T follicular helper cell (primary cell): Measurements from ENCODE around the gene TEK.

Source experiments
- DNase-seq: peaks from one replicate; pipeline ENCODE4 v3.0.0-alpha.2; 2020; ENCODE audit warnings: low read depth

Gene TEK

DNA sequence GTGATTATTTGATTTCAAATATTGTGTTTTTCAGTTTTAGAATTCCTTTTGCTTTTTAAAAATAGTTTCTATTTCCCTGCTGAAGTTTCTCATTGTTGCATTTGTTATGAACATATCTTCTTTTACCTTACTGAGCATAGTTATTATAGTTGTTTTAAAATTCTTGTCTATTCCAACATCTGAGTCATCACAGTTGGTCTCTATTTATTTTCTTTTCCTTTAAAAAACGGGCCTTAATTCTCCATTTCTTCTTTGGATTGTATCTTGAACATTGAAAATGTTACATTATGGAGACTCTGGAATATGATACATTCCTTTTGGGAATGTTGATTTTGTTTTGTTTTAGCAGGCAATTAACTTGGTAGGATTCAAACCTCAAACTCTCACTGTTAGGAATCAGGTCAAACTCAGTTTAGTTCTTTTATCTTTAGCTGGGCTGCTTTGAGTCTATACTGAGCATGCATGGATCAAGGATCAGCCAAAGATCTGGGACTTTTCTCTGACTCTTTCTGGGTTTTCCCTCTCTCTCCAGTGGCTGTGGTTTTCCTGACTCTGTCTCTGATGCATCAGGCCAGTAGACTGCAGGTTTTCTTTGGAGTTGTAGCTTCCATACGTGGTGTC, 70.3 kb downstream of the TEK start:
- DNase-seq = no peak

DNA sequence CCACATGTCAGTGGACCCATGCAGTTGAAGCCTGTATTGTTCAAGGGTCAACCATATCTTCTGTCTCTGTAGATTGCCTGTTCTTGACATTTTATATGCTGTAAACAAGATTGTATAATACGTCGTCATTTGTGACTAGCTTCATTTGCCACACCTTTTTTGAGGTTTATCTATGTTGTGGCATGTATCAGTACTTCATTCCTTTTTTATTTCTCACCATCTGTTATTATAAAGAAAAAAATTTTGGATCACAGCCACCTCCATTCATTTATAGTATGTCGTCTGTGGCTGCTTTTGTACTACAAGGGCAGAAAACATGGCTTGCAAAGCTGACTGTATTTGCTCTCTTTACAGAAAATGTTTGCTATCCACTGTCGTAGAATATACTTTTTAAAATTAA, 72.4 kb downstream of the TEK start:
- DNase-seq = no peak

GRCh38 chr9:27182421-27182820, 73.4 kb downstream of the TEK start:
- DNase-seq = no peak

GRCh38 chr9:27183131-27183530, 74.1 kb downstream of the TEK start:
- DNase-seq = no peak

GRCh38 chr9:27183701-27184100, 74.7 kb downstream of the TEK start:
- DNase-seq = no peak

DNA sequence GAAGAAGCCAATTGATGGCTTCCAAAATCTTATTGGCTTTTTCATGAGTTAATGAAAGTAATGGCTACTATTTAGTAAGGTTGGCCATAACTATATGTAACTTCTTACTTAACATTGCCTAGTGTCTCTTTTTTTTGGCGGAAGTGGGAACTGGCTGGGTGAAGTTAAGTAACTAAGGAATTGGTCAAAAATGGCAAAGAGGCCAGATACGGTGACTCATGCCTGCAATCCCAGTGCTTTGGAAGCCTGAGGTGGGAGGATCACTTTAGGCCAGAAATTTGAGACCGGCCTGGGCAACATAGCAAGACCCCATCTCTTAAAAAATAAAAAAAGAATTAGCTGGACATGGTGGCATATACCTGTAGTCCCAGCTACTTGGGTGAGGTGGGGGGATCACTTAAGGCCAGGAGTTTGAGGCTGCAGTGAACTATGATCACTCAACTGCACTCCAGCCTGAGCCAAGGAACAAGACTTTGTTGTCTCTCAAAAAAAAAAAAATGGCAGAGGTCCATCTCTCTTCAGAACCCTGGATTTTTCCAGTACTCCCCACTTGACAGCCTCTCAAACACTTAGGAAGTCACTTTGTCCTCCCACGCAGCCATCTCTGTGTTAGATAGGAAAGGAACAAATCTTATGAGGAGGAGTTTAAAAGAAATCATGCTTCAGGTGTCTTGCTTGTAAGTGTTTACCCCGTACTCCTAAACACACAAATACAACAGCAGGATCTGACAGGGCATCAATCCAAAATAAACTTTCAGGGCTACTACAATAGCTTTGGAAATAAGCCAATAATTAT, 75.7 kb downstream of the TEK start:
- DNase-seq = no peak

DNA sequence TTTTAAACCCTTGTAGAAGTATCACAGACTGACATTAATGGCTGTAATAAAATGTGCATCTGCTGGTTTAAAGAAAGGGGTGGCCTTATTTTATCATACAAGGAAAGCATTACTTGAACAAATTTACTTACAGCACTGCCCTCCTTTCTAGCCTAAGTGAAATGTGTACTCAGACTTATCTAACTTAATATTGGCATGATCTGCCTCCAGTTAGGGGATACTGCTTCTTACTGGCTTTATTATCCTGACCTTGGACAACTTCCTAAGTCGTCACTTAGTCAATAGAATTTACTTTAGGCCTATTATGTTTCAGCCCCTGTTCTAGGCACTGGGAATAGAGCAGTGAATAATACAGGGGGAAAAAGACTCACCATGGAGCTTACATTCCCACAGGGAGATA, 79.4 kb downstream of the TEK start:
- DNase-seq = no peak

- DNase-seq = no peak
These were observed 80.4 kb downstream of the TEK start for GRCh38 chr9:27189426-27189825.

- no peak for DNase-seq
These were observed 83.4 kb downstream of the TEK start for GRCh38 chr9:27192291-27192960.

DNA sequence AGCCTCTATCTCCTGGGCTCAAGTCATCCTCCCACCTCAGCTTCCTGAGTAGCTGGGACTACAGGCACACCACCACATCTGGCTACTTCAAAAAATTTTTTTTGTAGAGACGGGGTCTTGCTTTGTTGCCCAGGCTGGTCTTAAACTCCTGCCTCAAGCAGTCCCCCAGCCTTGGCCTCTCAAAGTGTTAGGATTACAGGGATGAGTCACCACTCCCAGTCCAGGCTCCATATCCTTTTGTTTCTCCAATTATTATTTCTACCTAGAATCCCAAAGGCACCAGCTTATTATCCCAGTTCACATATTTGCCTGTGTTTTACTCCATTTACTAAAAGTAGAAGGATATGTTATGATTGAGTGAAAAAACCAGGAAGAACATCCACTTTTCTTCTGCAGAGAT, 84.9 kb downstream of the TEK start:
- DNase-seq = no peak

GRCh38 chr9:27194401-27195091, 85.5 kb downstream of the TEK start:
- no peak for DNase-seq

- DNase-seq = no peak
These were observed 86.2 kb downstream of the TEK start for GRCh38 chr9:27195191-27195590.

GRCh38 chr9:27196383-27196782, 87.4 kb downstream of the TEK start:
- DNase-seq = no peak

DNA sequence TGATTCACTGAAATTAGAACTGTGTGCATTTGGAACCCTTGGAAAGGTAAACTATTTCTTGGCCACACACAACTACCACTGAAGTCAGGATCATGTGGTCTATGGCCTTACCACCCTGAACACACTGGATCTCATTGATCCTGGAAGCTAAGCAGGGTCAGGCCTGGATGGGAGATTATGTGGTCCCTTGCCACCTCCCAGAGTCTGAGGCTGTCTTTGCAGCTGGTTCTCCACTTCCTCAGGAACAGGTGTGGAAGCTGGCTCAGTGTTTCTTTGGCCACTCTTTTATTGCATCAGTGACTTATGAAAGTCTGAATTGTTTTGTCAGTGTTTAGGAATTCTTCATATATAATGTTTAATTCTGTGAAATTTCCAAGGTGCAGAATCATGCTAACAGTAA, 89.2 kb downstream of the TEK start:
- no peak for DNase-seq

DNA sequence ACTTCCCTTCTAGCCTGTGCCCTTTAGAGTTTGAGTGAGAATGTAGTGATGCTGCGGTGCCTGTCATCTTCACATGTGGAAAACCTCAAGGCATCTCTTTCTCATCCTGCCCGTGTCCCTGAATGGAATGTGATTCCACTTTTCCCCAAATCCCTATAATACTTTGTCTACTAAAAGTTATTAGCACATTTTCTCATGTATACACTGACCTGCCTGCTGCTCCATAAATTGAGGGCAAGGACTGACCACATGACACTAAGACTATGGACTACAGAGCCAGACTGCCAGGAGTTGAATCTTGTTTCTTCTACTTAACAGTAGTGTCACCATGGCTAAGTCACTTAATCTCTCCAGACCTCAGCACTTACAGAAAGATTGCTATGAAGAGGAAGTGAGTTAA, 93.0 kb downstream of the TEK start:
- no peak for DNase-seq

GRCh38 chr9:27203783-27204182, 94.8 kb downstream of the TEK start:
- no peak for DNase-seq

- DNase-seq = no peak
These were observed 95.6 kb downstream of the TEK start for GRCh38 chr9:27204578-27204977.

DNA sequence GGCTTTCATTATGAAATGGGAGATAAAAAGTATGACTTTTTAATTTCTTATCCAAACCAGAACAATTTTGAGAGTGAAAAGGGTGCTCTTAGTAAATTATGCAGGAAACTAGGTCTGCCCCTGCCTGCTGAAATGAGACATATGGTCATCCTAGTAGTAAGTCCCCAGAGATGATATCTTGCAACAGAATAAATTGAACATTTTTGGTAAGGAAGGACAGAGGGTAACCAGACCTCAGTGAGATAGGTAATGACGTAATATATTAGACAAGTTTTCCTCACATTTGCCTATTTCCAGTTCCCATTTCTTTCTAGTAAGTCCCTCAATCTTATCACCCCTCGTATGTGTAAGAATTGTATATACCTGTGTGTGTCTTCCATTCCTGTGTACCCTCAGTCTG, 96.2 kb downstream of the TEK start:
- no peak for DNase-seq

DNA sequence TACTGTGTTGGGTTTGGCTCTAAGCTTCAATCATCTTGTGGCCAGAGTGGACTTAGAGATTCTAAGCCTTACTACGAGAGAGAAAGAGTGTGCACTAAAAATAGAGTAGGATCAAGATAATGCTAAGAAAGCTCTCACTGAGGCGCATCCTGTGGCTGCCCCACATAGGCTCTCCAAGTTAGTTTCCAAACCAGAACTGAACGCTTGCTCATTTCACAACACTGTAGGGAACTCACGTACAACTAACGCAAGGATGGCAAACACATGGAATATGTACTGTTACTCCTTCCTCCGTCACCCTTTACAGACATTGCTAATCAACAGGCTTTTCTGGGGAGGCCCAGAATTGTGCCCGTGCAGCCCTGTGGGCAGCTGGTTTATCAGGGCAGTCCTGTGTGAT, 97.0 kb downstream of the TEK start:
- no peak for DNase-seq

DNA sequence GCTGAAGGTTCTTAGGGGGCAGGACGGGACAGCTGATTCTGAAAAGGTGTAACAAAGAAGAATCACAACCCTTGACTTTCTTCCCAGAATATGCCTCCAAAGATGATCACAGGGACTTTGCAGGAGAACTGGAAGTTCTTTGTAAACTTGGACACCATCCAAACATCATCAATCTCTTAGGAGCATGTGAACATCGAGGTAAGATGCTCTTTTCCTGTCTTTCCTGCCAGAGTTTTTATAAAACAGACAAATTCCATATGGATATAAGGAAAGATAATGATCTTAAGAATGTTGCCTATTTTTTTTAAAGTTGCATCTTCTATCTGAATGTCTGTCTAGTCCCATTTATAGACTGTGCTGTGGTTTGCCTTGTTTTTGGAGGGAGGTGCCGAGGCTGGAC, 100.0 kb downstream of the TEK start:
- DNase-seq = no peak

- DNase-seq = no peak
These were observed 101.6 kb downstream of the TEK start for GRCh38 chr9:27210588-27210987.

GRCh38 chr9:27212191-27212590, 103.2 kb downstream of the TEK start:
- DNase-seq = no peak

- DNase-seq = no peak
These were observed 103.6 kb downstream of the TEK start for GRCh38 chr9:27212621-27213020.
